Activated gamma-delta T cell treated with Interleukin-2 at 50 U/mL for 16 hours (primary cell): ENCODE data around the gene ARHGAP25.
"Not testable (repeated sequence)": the region's sequence is repeated elsewhere in the genome, so short reads cannot be mapped to it uniquely, and the experiment has no call there.

Source experiments
- DNase-seq: peaks from one replicate; pipeline ENCODE4 v3.0.0-alpha.2; 2020

Gene ARHGAP25

GRCh38 chr2:68800517-68800916, 65.9 kb downstream of the ARHGAP25 start:
- DNase-seq = no peak

GRCh38 chr2:68802161-68802560, 67.5 kb downstream of the ARHGAP25 start:
- DNase-seq = not testable (repeated sequence)

- no peak for DNase-seq
Observed at GRCh38 chr2:68805025-68805424, 70.4 kb downstream of the ARHGAP25 start.

- DNase-seq = no peak
Observed at GRCh38 chr2:68806511-68807109, 72.0 kb downstream of the ARHGAP25 start.

GRCh38 chr2:68807821-68808266, 73.2 kb downstream of the ARHGAP25 start:
- DNase-seq = peak; percentile 18

GRCh38 chr2:68809324-68810240, 75.0 kb downstream of the ARHGAP25 start:
- DNase-seq = no peak

GRCh38 chr2:68811364-68811763, 76.8 kb downstream of the ARHGAP25 start:
- no peak for DNase-seq

- DNase-seq = no peak
Observed at GRCh38 chr2:68812251-68812650, 77.6 kb downstream of the ARHGAP25 start.

- DNase-seq = no peak
Observed at GRCh38 chr2:68813596-68813995, 79.0 kb downstream of the ARHGAP25 start.

GRCh38 chr2:68817306-68817705, 82.7 kb downstream of the ARHGAP25 start:
- DNase-seq = no peak

- DNase-seq = no peak
Observed at GRCh38 chr2:68819556-68819955, 84.9 kb downstream of the ARHGAP25 start.

- DNase-seq = no peak
Observed at GRCh38 chr2:68822207-68822872, 87.7 kb downstream of the ARHGAP25 start.

- no peak for DNase-seq
Observed at GRCh38 chr2:68824831-68825230, 90.2 kb downstream of the ARHGAP25 start.

- no peak for DNase-seq
Observed at GRCh38 chr2:68825866-68826265, 91.3 kb downstream of the ARHGAP25 start.

- no peak for DNase-seq
Observed at GRCh38 chr2:68827666-68828065, 93.1 kb downstream of the ARHGAP25 start.

GRCh38 chr2:68828887-68829708, 94.5 kb downstream of the ARHGAP25 start:
- DNase-seq = peak; percentile 62

GRCh38 chr2:68829749-68830148, 95.1 kb downstream of the ARHGAP25 start:
- no peak for DNase-seq

GRCh38 chr2:68831686-68832232, 97.1 kb downstream of the ARHGAP25 start:
- no peak for DNase-seq

- peak; percentile 14 for DNase-seq
Observed at GRCh38 chr2:68832233-68832869, 97.7 kb downstream of the ARHGAP25 start.

- no peak for DNase-seq
Observed at GRCh38 chr2:68833162-68833561, 98.6 kb downstream of the ARHGAP25 start.

- no peak for DNase-seq
Observed at GRCh38 chr2:68834737-68835376, 100.2 kb downstream of the ARHGAP25 start.
